Loucy (cell line): ENCODE results near the gene TCF7.

Experiments
- H2AFZ ChIP-seq: fragments of 200-600 bp; sonication (generic); 2 replicates; pipeline ENCODE4 v1.6.0; 2016; ENCODE audit warnings: antibody characterized with exemption, mild to moderate bottlenecking, low read length, moderate library complexity
- H3F3A ChIP-seq: fragments of 200-600 bp; 2 replicates; pipeline ENCODE4 v1.6.0; 2016; ENCODE audit warnings: antibody characterized with exemption, low read depth, mild to moderate bottlenecking
- H3K27me3 ChIP-seq: fragments of 200-600 bp; sonication (generic); 2 replicates; pipeline ENCODE4 v1.6.1; 2014; ENCODE audit warnings: low read length, mild to moderate bottlenecking; ENCODE audit not compliant: insufficient read depth, poor library complexity, severe bottlenecking
- H3K36me3 ChIP-seq: fragments of 200-600 bp; sonication (generic); 2 replicates; pipeline ENCODE4 v1.6.1; 2016; ENCODE audit warnings: low read length; ENCODE audit not compliant: insufficient read depth
- H3K4me1 ChIP-seq: fragments of 200-600 bp; sonication (generic); 2 replicates; pipeline ENCODE4 v1.5.1; 2014; ENCODE audit warnings: low read length, mild to moderate bottlenecking; ENCODE audit not compliant: insufficient read depth, poor library complexity, severe bottlenecking
- H3K4me2 ChIP-seq: fragments of 200-600 bp; sonication (generic); 2 replicates; pipeline ENCODE4 v1.6.0; 2014; ENCODE audit warnings: antibody characterized with exemption, low read length, low read depth, mild to moderate bottlenecking; ENCODE audit not compliant: poor library complexity, severe bottlenecking
- H3K4me3 ChIP-seq: fragments of 200-600 bp; sonication (generic); 2 replicates; pipeline ENCODE4 v1.5.1; 2014; ENCODE audit warnings: low read length, mild to moderate bottlenecking, mixed read lengths; ENCODE audit not compliant: poor library complexity, severe bottlenecking
- H3K79me2 ChIP-seq: fragments of 200-600 bp; sonication (generic); 2 replicates; pipeline ENCODE4 v1.6.1; 2014; ENCODE audit warnings: low read length; ENCODE audit not compliant: insufficient read depth
- H3K9ac ChIP-seq: fragments of 200-600 bp; sonication (generic); 2 replicates; pipeline ENCODE4 v1.6.0; 2014; ENCODE audit warnings: mild to moderate bottlenecking, low read depth, low read length, moderate library complexity; ENCODE audit not compliant: poor library complexity, severe bottlenecking
- H3K9me2 ChIP-seq: fragments of 200-600 bp; sonication (generic); replicated peaks from 2 replicates; pipeline ENCODE4 v1.6.1; 2016; ENCODE audit warnings: low read depth, low read length, mixed read lengths
- H3K9me3 ChIP-seq: fragments of 200-600 bp; sonication (generic); 2 replicates; pipeline ENCODE4 v1.6.1; 2014; ENCODE audit warnings: mild to moderate bottlenecking, antibody characterized with exemption, low read length, low read depth; ENCODE audit not compliant: insufficient read depth
- H4K20me1 ChIP-seq: fragments of 200-600 bp; sonication (generic); 2 replicates; pipeline ENCODE4 v1.6.0; 2014; ENCODE audit warnings: antibody characterized with exemption, low read length, mild to moderate bottlenecking; ENCODE audit not compliant: insufficient read depth, poor library complexity, severe bottlenecking
- CTCF ChIP-seq: fragments of 200-600 bp; sonication (generic); conservative IDR thresholded peaks from 2 replicates; pipeline ENCODE4 v1.5.1; 2014; ENCODE audit warnings: mild to moderate bottlenecking, antibody characterized with exemption, low read length
- EZH2phosphoT487 ChIP-seq: fragments of 200-600 bp; IDR thresholded peaks from 2 replicates; pipeline ENCODE4 v1.6.1; 2018; ENCODE audit warnings: antibody characterized with exemption, mild to moderate bottlenecking, moderate library complexity, borderline replicate concordance

The TCF7 gene

GRCh38 chr5:134141331-134142050 is 27.0 kb downstream of the TCF7 start:
- TF ChIP-seq CTCF (no peak), EZH2phosphoT487 (no peak)
- H2AFZ ChIP-seq, result no peak overlapping the region
- H3K9me2 ChIP-seq, result no peaks in the 10 kb centered on the region
- H3K27me3 ChIP-seq, result no peaks in the 10 kb centered on the region
- H3K4me3 ChIP-seq, result no peak overlapping the region
- H3K4me1 ChIP-seq, result peaks cover 39% of the 10 kb centered on the region
- H3F3A ChIP-seq, result no peaks in the 10 kb centered on the region
- no peaks in the 10 kb centered on the region for H3K9me3 ChIP-seq
- peaks cover 5% of the 10 kb centered on the region for H4K20me1 ChIP-seq
- peaks cover 13% of the 10 kb centered on the region; the same call in 1 of the 2 replicates for H3K36me3 ChIP-seq
- no peak overlapping the region for H3K4me2 ChIP-seq
- no peak overlapping the region for H3K9ac ChIP-seq
- no peaks in the 10 kb centered on the region for H3K79me2 ChIP-seq

- H3F3A ChIP-seq, result no peaks in the 10 kb centered on the region
- H3K4me3 ChIP-seq, result no peak overlapping the region
- TF ChIP-seq EZH2phosphoT487, result no peak
- no peaks in the 10 kb centered on the region for H3K9me2 ChIP-seq
- no peak overlapping the region for H2AFZ ChIP-seq
- H3K4me1 ChIP-seq, result peaks cover 34% of the 10 kb centered on the region
- no peaks in the 10 kb centered on the region for H3K79me2 ChIP-seq
- H3K9ac ChIP-seq, result no peak overlapping the region
- peaks cover 10% of the 10 kb centered on the region; the same call in 1 of the 2 replicates for H3K36me3 ChIP-seq
- no peaks in the 10 kb centered on the region for H3K27me3 ChIP-seq
- H3K9me3 ChIP-seq, result no peaks in the 10 kb centered on the region
- H3K4me2 ChIP-seq, result no peak overlapping the region
- peaks cover 5% of the 10 kb centered on the region for H4K20me1 ChIP-seq
Observed at GRCh38 chr5:134142052-134142451, 27.6 kb downstream of the TCF7 start.

- H3K9ac ChIP-seq, result no peak overlapping the region
- no peak for TF ChIP-seq CTCF
- H3K4me2 ChIP-seq, result no peak overlapping the region
- H3K9me3 ChIP-seq, result no peaks in the 10 kb centered on the region
- H3K9me2 ChIP-seq, result no peaks in the 10 kb centered on the region
- H3K36me3 ChIP-seq, result peaks cover 10% of the 10 kb centered on the region; the same call in 1 of the 2 replicates
- H3K79me2 ChIP-seq, result no peaks in the 10 kb centered on the region
- no peaks in the 10 kb centered on the region for H3K27me3 ChIP-seq
- no peak overlapping the region for H2AFZ ChIP-seq
- no peaks in the 10 kb centered on the region for H3F3A ChIP-seq
- H4K20me1 ChIP-seq, result peaks cover 5% of the 10 kb centered on the region
- no peak overlapping the region for H3K4me3 ChIP-seq
- H3K4me1 ChIP-seq, result peaks cover 29% of the 10 kb centered on the region
Observed at GRCh38 chr5:134142806-134143205, 28.3 kb downstream of the TCF7 start.

GRCh38 chr5:134143431-134143830 is 28.9 kb downstream of the TCF7 start:
- Histone ChIP-seq H2AFZ (no peak overlapping the region), H3K9me3 (no peaks in the 10 kb centered on the region), H3K9ac (no peak overlapping the region), H3K4me3 (no peak overlapping the region), H3K4me2 (no peak overlapping the region), H3K9me2 (no peaks in the 10 kb centered on the region), H3K27me3 (no peaks in the 10 kb centered on the region), H3F3A (no peaks in the 10 kb centered on the region), H3K36me3 (peaks cover 10% of the 10 kb centered on the region; the same call in 1 of the 2 replicates), H3K79me2 (no peaks in the 10 kb centered on the region), H3K4me1 (peaks cover 23% of the 10 kb centered on the region), H4K20me1 (peaks cover 5% of the 10 kb centered on the region)
- TF ChIP-seq EZH2phosphoT487, result no peak
- no peak for TF ChIP-seq CTCF
